ENCODE data around the gene PRKAR1B.

DNA sequence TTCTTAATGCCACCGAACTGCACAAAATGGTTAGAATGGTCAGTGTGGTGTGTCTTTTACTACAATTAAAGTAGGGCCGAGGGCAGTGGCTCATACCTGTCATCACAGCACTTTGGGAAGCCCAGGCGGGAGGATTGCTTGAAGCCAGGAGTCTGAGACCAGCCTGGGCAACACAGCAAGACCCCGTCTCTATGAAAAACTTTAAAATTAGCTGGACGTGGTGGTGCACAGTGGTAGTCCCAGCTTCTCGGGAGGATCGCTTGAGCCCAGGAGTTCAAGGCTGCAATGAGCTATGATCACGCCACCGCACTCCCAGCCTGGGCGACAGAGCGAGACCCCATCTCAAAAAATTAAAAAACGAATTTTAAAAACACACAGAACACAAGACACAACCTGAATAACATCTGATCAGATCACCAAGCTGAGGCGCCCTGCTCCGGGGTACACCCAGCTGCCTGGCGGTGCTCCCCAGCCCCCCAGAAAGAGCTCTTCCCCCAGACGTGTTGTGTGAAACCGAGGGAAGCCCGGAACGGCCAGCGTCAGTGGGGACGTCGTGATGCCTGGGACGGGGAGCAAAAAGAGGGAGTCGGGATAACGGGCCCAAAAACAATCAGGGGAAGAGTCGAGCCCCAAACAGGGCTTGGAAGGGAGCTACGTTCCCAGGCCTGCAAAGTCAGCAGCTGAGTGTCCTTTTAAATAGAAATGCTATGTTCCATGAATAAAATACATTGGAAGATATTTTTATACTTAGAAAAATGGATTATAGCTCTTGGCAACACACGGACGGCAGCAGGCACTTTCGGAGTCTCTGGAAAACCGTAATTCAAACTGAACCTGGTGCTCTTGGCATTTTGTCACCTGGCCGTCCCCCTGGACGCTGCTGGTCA is 126.7 kb downstream of the PRKAR1B start:
- TF ChIP-seq, protein P1, sequence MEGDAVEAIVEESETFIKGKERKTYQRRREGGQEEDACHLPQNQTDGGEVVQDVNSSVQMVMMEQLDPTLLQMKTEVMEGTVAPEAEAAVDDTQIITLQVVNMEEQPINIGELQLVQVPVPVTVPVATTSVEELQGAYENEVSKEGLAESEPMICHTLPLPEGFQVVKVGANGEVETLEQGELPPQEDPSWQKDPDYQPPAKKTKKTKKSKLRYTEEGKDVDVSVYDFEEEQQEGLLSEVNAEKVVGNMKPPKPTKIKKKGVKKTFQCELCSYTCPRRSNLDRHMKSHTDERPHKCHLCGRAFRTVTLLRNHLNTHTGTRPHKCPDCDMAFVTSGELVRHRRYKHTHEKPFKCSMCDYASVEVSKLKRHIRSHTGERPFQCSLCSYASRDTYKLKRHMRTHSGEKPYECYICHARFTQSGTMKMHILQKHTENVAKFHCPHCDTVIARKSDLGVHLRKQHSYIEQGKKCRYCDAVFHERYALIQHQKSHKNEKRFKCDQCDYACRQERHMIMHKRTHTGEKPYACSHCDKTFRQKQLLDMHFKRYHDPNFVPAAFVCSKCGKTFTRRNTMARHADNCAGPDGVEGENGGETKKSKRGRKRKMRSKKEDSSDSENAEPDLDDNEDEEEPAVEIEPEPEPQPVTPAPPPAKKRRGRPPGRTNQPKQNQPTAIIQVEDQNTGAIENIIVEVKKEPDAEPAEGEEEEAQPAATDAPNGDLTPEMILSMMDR (IDR thresholded peaks at IDR 0.05): no peak
- TF ChIP-seq POLR2A (IDR thresholded peaks at IDR 0.05): no peak
